WTC11 (cell line): ENCODE measurements around the gene AGBL1. TPM values are rescaled to one million over a fixed set of nuclear protein-coding genes. Genes with fewer than 3 reads are reported as not detected.

ENCODE experiments used
- ATAC-seq: fragments of 200-7000 bp; cut with Tn5 transposase; 2 replicates; pipeline ENCODE4 v1.10.0; 2021; ENCODE audit warnings: mild to moderate bottlenecking, moderate library complexity
- CTCF ChIA-PET: fragments of 300-600 bp; sonication (Branson Sonifier 250); formaldehyde crosslinking; loops from one replicate; lab custom pipeline; 2021; ENCODE audit warnings: antibody characterized with exemption; lab: Charles Lee
- POLR2A ChIA-PET: fragments of 350-600 bp; sonication (Branson Sonifier 250); formaldehyde crosslinking; loops from one replicate; lab custom pipeline; 2021; ENCODE audit warnings: antibody characterized with exemption; lab: Charles Lee
- DNase-seq: peaks from one replicate; pipeline ENCODE4 v3.0.0; 2021; ENCODE audit warnings: low spot score
- H3K27ac Mint-ChIP-seq: 2 replicates; pipeline ENCODE4 v1.8.0; 2021; ENCODE audit warnings: mixed read lengths
- H3K27me3 Mint-ChIP-seq: 2 replicates; pipeline ENCODE4 v1.8.0; 2021; ENCODE audit warnings: low read depth, mild to moderate bottlenecking, moderate library complexity, mixed read lengths
- H3K36me3 Mint-ChIP-seq: 2 replicates; pipeline ENCODE4 v1.8.0; 2021; ENCODE audit warnings: mixed read lengths
- H3K4me1 Mint-ChIP-seq: 2 replicates; pipeline ENCODE4 v1.8.0; 2022; ENCODE audit warnings: mixed read lengths
- H3K4me3 Mint-ChIP-seq: 2 replicates; pipeline ENCODE4 v1.8.0; 2021; ENCODE audit warnings: mild to moderate bottlenecking, moderate library complexity, mixed read lengths
- H3K9me3 Mint-ChIP-seq: 2 replicates; pipeline ENCODE4 v1.8.0; 2021; ENCODE audit warnings: mixed read lengths
- CBFB ChIP-seq: sonication (generic); formaldehyde crosslinking; IDR thresholded peaks from 2 replicates; pipeline ENCODE4 v1.8.1; 2022; ENCODE audit warnings: mild to moderate bottlenecking, low read depth, missing genetic modification reagents
- CTCF ChIP-seq: fragments of 200-600 bp; IDR thresholded peaks from 2 replicates; pipeline ENCODE4 v1.8.0; 2022; ENCODE audit warnings: antibody characterized with exemption
- ERG ChIP-seq: fragments of 250-450 bp; sonication (Bioruptor Pico); IDR thresholded peaks from 2 replicates; pipeline ENCODE4 v1.8.0; 2021; ENCODE audit warnings: mild to moderate bottlenecking
- GABPB1 ChIP-seq: sonication (generic); formaldehyde crosslinking; IDR thresholded peaks from 2 replicates; pipeline ENCODE4 v1.8.1; 2023; ENCODE audit warnings: mild to moderate bottlenecking, missing genetic modification reagents
- HMGXB4 ChIP-seq: sonication (generic); formaldehyde crosslinking; IDR thresholded peaks from 2 replicates; pipeline ENCODE4 v1.8.1; 2023; ENCODE audit warnings: mild to moderate bottlenecking, moderate library complexity, missing genetic modification reagents
- JAZF1 ChIP-seq: fragments of 250-450 bp; sonication (Bioruptor Pico); IDR thresholded peaks from 2 replicates; pipeline ENCODE4 v1.9.0; 2021; ENCODE audit warnings: moderate library complexity, mild to moderate bottlenecking, inconsistent platforms
- MXD4 ChIP-seq: fragments of 250-450 bp; sonication (Bioruptor Pico); IDR thresholded peaks from 2 replicates; pipeline ENCODE4 v1.8.0; 2021; ENCODE audit warnings: mild to moderate bottlenecking, moderate library complexity, borderline replicate concordance
- NFE2L1 ChIP-seq: sonication (generic); formaldehyde crosslinking; IDR thresholded peaks from 2 replicates; pipeline ENCODE4 v1.8.1; 2023; ENCODE audit warnings: missing genetic modification reagents
- RELA ChIP-seq: sonication (generic); formaldehyde crosslinking; IDR thresholded peaks from 2 replicates; pipeline ENCODE4 v1.8.1; 2022; ENCODE audit warnings: missing genetic modification reagents, mild to moderate bottlenecking, borderline replicate concordance
- SMAD3 ChIP-seq: sonication (generic); formaldehyde crosslinking; IDR thresholded peaks from 2 replicates; pipeline ENCODE4 v1.8.0; 2022; ENCODE audit warnings: missing genetic modification reagents, mild to moderate bottlenecking, borderline replicate concordance
- SOX15 ChIP-seq: fragments of 250-450 bp; sonication (Bioruptor Pico); IDR thresholded peaks from 2 replicates; pipeline ENCODE4 v1.9.0; 2021; ENCODE audit warnings: mild to moderate bottlenecking
- TEAD1 ChIP-seq: sonication (generic); formaldehyde crosslinking; IDR thresholded peaks from 2 replicates; pipeline ENCODE4 v1.8.0; 2022; ENCODE audit warnings: mild to moderate bottlenecking, missing genetic modification reagents
- ZBTB21 ChIP-seq: sonication (generic); formaldehyde crosslinking; IDR thresholded peaks from 2 replicates; pipeline ENCODE4 v1.8.1; 2023; ENCODE audit warnings: mild to moderate bottlenecking, missing genetic modification reagents, borderline replicate concordance
- ZSCAN18 ChIP-seq: fragments of 250-450 bp; sonication (Bioruptor Pico); IDR thresholded peaks from 2 replicates; pipeline ENCODE4 v2.1.2; 2022; ENCODE audit warnings: mild to moderate bottlenecking, moderate library complexity
- total RNA-seq: library from RNA; stranded (reverse); gene quantifications from 3 replicates; pipeline ENCODE4 v1.2.3, GENCODE V29; 2021
- TF ChIP-seq, protein P1 (sequence below): sonication (generic); formaldehyde crosslinking; IDR thresholded peaks from 2 replicates; pipeline ENCODE4 v1.8.1; 2023; ENCODE audit warnings: mild to moderate bottlenecking, missing genetic modification reagents
- TF ChIP-seq, protein P2 (sequence below): sonication (generic); formaldehyde crosslinking; IDR thresholded peaks from 2 replicates; pipeline ENCODE4 v1.8.0; 2022; ENCODE audit warnings: missing genetic modification reagents
- TF ChIP-seq, protein P3 (sequence below): fragments of 250-450 bp; sonication (Bioruptor Pico); IDR thresholded peaks from 2 replicates; pipeline ENCODE4 v1.9.0; 2021; ENCODE audit warnings: mild to moderate bottlenecking, borderline replicate concordance

AGBL1 gene
- total RNA-seq, 1 experiment from 2014 or later: not detected

DNA sequence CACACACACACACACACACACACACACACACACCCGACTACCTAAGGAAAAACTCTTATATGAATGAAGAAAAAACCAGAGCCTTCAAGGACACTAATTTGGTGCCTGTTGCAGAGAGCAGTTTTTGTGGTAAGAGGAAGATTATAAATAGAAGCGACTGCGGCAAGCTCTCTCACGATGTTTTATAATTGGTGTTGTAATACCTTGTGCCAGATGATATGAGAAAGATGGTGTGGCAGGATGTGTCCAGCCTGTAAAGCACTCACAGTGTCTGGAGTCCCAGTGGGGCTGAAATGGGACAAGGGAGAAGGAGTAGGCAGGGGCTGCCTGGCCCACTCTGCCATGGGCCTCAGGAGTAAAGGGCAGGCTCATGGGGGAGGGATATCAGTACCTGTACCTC lies 839.9 kb downstream of the AGBL1 start:
- peaks cover 5% of the 10 kb centered on the region; the same call in 1 of the 2 replicates for H3K4me1 Mint-ChIP-seq
- ChIA-PET POLR2A (no interaction called here), CTCF (interaction anchor here (0.6 kb wide), 1 partner anchor 104 kb away, joined by 3 read pairs; no protein-coding TSS in a partner anchor)
- no peak overlapping the region for H3K4me3 Mint-ChIP-seq
- no peaks in the 10 kb centered on the region for H3K36me3 Mint-ChIP-seq
- no peaks in the 10 kb centered on the region for H3K9me3 Mint-ChIP-seq
- no peak overlapping the region for H3K27ac Mint-ChIP-seq
- no peak for DNase-seq
- no peaks in the 10 kb centered on the region for H3K27me3 Mint-ChIP-seq
- TF ChIP-seq ZSCAN18 (CRISPR knock-in tag) (no peak), TEAD1 (CRISPR knock-in tag) (no peak), RELA (CRISPR knock-in tag) (no peak), SMAD3 (CRISPR knock-in tag) (no peak), CTCF (no peak), GABPB1 (no peak), JAZF1 (no peak), CBFB (no peak), ERG (CRISPR knock-in tag) (no peak), ZBTB21 (CRISPR knock-in tag) (no peak), MXD4 (CRISPR knock-in tag) (no peak), SOX15 (CRISPR knock-in tag) (no peak), HMGXB4 (no peak), NFE2L1 (no peak)
- TF ChIP-seq, protein P1, sequence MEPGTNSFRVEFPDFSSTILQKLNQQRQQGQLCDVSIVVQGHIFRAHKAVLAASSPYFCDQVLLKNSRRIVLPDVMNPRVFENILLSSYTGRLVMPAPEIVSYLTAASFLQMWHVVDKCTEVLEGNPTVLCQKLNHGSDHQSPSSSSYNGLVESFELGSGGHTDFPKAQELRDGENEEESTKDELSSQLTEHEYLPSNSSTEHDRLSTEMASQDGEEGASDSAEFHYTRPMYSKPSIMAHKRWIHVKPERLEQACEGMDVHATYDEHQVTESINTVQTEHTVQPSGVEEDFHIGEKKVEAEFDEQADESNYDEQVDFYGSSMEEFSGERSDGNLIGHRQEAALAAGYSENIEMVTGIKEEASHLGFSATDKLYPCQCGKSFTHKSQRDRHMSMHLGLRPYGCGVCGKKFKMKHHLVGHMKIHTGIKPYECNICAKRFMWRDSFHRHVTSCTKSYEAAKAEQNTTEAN (CRISPR knock-in tag): no peak
- TF ChIP-seq, protein P2, sequence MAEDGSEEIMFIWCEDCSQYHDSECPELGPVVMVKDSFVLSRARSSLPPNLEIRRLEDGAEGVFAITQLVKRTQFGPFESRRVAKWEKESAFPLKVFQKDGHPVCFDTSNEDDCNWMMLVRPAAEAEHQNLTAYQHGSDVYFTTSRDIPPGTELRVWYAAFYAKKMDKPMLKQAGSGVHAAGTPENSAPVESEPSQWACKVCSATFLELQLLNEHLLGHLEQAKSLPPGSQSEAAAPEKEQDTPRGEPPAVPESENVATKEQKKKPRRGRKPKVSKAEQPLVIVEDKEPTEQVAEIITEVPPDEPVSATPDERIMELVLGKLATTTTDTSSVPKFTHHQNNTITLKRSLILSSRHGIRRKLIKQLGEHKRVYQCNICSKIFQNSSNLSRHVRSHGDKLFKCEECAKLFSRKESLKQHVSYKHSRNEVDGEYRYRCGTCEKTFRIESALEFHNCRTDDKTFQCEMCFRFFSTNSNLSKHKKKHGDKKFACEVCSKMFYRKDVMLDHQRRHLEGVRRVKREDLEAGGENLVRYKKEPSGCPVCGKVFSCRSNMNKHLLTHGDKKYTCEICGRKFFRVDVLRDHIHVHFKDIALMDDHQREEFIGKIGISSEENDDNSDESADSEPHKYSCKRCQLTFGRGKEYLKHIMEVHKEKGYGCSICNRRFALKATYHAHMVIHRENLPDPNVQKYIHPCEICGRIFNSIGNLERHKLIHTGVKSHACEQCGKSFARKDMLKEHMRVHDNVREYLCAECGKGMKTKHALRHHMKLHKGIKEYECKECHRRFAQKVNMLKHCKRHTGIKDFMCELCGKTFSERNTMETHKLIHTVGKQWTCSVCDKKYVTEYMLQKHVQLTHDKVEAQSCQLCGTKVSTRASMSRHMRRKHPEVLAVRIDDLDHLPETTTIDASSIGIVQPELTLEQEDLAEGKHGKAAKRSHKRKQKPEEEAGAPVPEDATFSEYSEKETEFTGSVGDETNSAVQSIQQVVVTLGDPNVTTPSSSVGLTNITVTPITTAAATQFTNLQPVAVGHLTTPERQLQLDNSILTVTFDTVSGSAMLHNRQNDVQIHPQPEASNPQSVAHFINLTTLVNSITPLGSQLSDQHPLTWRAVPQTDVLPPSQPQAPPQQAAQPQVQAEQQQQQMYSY (CRISPR knock-in tag): no peak
- TF ChIP-seq, protein P3, sequence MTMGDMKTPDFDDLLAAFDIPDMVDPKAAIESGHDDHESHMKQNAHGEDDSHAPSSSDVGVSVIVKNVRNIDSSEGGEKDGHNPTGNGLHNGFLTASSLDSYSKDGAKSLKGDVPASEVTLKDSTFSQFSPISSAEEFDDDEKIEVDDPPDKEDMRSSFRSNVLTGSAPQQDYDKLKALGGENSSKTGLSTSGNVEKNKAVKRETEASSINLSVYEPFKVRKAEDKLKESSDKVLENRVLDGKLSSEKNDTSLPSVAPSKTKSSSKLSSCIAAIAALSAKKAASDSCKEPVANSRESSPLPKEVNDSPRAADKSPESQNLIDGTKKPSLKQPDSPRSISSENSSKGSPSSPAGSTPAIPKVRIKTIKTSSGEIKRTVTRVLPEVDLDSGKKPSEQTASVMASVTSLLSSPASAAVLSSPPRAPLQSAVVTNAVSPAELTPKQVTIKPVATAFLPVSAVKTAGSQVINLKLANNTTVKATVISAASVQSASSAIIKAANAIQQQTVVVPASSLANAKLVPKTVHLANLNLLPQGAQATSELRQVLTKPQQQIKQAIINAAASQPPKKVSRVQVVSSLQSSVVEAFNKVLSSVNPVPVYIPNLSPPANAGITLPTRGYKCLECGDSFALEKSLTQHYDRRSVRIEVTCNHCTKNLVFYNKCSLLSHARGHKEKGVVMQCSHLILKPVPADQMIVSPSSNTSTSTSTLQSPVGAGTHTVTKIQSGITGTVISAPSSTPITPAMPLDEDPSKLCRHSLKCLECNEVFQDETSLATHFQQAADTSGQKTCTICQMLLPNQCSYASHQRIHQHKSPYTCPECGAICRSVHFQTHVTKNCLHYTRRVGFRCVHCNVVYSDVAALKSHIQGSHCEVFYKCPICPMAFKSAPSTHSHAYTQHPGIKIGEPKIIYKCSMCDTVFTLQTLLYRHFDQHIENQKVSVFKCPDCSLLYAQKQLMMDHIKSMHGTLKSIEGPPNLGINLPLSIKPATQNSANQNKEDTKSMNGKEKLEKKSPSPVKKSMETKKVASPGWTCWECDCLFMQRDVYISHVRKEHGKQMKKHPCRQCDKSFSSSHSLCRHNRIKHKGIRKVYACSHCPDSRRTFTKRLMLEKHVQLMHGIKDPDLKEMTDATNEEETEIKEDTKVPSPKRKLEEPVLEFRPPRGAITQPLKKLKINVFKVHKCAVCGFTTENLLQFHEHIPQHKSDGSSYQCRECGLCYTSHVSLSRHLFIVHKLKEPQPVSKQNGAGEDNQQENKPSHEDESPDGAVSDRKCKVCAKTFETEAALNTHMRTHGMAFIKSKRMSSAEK (CRISPR knock-in tag): no peak
- no peak for ATAC-seq
